HG03378 (cell line): Measurements from ENCODE around the gene MPP1.
"Not testable (repeated sequence)": the region's sequence is repeated elsewhere in the genome, so short reads cannot be mapped to it uniquely, and the experiment has no call there.

Experiments used
- ATAC-seq: cut with Tn5 transposase; IDR thresholded peaks from one replicate; pipeline ENCODE4 v1.9.1; 2021; ENCODE audit warnings: mild to moderate bottlenecking, moderate library complexity; ENCODE audit not compliant: unreplicated experiment

MPP1 gene

GRCh38 chrX:154804957-154805695 lies at the start of gene MPP1:
Gene MPP1 (minus strand): TSS chrX:154805485. CDS start chrX:154805373, 112 bp downstream.
- ATAC-seq: peak; percentile 52

GRCh38 chrX:154850957-154851611 lies 45.8 kb upstream of the MPP1 start:
- no peak for ATAC-seq

- ATAC-seq: no peak
These were observed 35.6 kb upstream of the MPP1 start for GRCh38 chrX:154840856-154841255.

GRCh38 chrX:154836163-154836562 lies 30.9 kb upstream of the MPP1 start:
- no peak for ATAC-seq

- ATAC-seq: no peak
These were observed 29.3 kb upstream of the MPP1 start, which contains the start of gene SMIM9 for GRCh38 chrX:154834562-154834961. Gene SMIM9 (minus strand): TSS chrX:154834662. CDS start chrX:154830856, 3,806 bp downstream.

- no peak for ATAC-seq
These were observed 28.5 kb upstream of the MPP1 start for GRCh38 chrX:154833746-154834274.

- no peak for ATAC-seq
These were observed 24.7 kb upstream of the MPP1 start for GRCh38 chrX:154829926-154830442.

- no peak for ATAC-seq
These were observed 23.8 kb upstream of the MPP1 start for GRCh38 chrX:154829134-154829533.

- peak; percentile 11 for ATAC-seq
These were observed 22.7 kb upstream of the MPP1 start for GRCh38 chrX:154828016-154828408.

- peak; percentile 97 for ATAC-seq
These were observed 22.1 kb upstream of the MPP1 start for GRCh38 chrX:154827194-154828015.

- ATAC-seq: not testable (repeated sequence)
These were observed 20.3 kb upstream of the MPP1 start for GRCh38 chrX:154825586-154825985.

GRCh38 chrX:154824638-154825037 lies 19.4 kb upstream of the MPP1 start:
- no peak for ATAC-seq

- no peak for ATAC-seq
These were observed 16.7 kb upstream of the MPP1 start for GRCh38 chrX:154822029-154822428.

GRCh38 chrX:154821523-154821922 lies 16.2 kb upstream of the MPP1 start:
- no peak for ATAC-seq

- peak; percentile 59 for ATAC-seq
These were observed 14.6 kb upstream of the MPP1 start for GRCh38 chrX:154819771-154820341.

GRCh38 chrX:154818916-154819770 lies 13.9 kb upstream of the MPP1 start:
- no peak for ATAC-seq

GRCh38 chrX:154817048-154817618 lies 11.8 kb upstream of the MPP1 start:
- ATAC-seq: not testable (repeated sequence)

GRCh38 chrX:154816326-154816898 lies 11.1 kb upstream of the MPP1 start:
- ATAC-seq: not testable (repeated sequence)

- ATAC-seq: no peak
These were observed 10.1 kb upstream of the MPP1 start for GRCh38 chrX:154815274-154815818.
